HepG2 (cell line): Measurements from ENCODE around the gene ELAPOR1. TPM values are rescaled to one million over a fixed set of nuclear protein-coding genes. Genes with fewer than 3 reads are reported as not detected.

Experiments used
- ARNT2 ChIP-seq: sonication (generic); formaldehyde crosslinking; IDR thresholded peaks from 2 replicates; pipeline ENCODE4 v1.8.0; 2022; ENCODE audit warnings: mild to moderate bottlenecking, low read depth, missing genetic modification reagents, moderate library complexity
- BRD4 ChIP-seq: sonication (generic); formaldehyde crosslinking; IDR thresholded peaks from 2 replicates; pipeline ENCODE4 v1.4.0; 2020; ENCODE audit warnings: missing genetic modification reagents
- ELF3 ChIP-seq: IDR thresholded peaks from 2 replicates; pipeline ENCODE4 v1.6.1; 2016; ENCODE audit warnings: missing genetic modification reagents, missing compliant biosample characterization
- GATAD1 ChIP-seq: IDR thresholded peaks from 2 replicates; pipeline ENCODE4 v1.6.1; 2016; ENCODE audit warnings: missing genetic modification reagents, missing compliant biosample characterization
- GLI4 ChIP-seq: sonication (generic); formaldehyde crosslinking; IDR thresholded peaks from 2 replicates; pipeline ENCODE4 v1.5.1; 2020; ENCODE audit warnings: missing genetic modification reagents, mild to moderate bottlenecking, moderate library complexity, borderline replicate concordance
- GTF3A ChIP-seq: sonication (generic); formaldehyde crosslinking; conservative IDR thresholded peaks from 2 replicates; pipeline ENCODE4 v1.4.0; 2020; ENCODE audit warnings: mild to moderate bottlenecking, missing genetic modification reagents
- HNF4A ChIP-seq: sonication (generic); formaldehyde crosslinking; IDR thresholded peaks from 2 replicates; pipeline ENCODE4 v1.4.0; 2020; ENCODE audit warnings: missing genetic modification reagents
- PHF5A ChIP-seq: IDR thresholded peaks from one replicate; pipeline ENCODE4 v1.6.1; 2018; ENCODE audit warnings: low read depth, missing genetic modification reagents; ENCODE audit not compliant: unreplicated experiment
- REXO4 ChIP-seq: sonication (generic); formaldehyde crosslinking; IDR thresholded peaks from 2 replicates; pipeline ENCODE4 v1.8.0; 2022; ENCODE audit warnings: missing genetic modification reagents, mild to moderate bottlenecking, borderline replicate concordance
- SMAD3 ChIP-seq: sonication (generic); formaldehyde crosslinking; IDR thresholded peaks from 2 replicates; pipeline ENCODE4 v1.4.0; 2020; ENCODE audit warnings: missing genetic modification reagents
- SMC3 ChIP-seq: IDR thresholded peaks from 2 replicates; pipeline ENCODE4 v1.6.1; 2011; ENCODE audit warnings: low read length, improper control_type of control experiment
- XBP1 ChIP-seq: sonication (generic); formaldehyde crosslinking; IDR thresholded peaks from 2 replicates; pipeline ENCODE4 v1.5.0; 2020; ENCODE audit warnings: missing genetic modification reagents
- YEATS4 ChIP-seq: sonication (generic); formaldehyde crosslinking; IDR thresholded peaks from 2 replicates; pipeline ENCODE4 v1.4.0; 2020; ENCODE audit warnings: missing genetic modification reagents, borderline replicate concordance
- ZFX ChIP-seq: sonication (generic); formaldehyde crosslinking; IDR thresholded peaks from 2 replicates; pipeline ENCODE4 v1.4.0; 2020; ENCODE audit warnings: mild to moderate bottlenecking, low read depth, missing genetic modification reagents, moderate library complexity
- ZMAT3 ChIP-seq: sonication (generic); formaldehyde crosslinking; conservative IDR thresholded peaks from 2 replicates; pipeline ENCODE4 v1.7.0; 2021; ENCODE audit warnings: missing genetic modification reagents
- ZNF143 ChIP-seq: sonication (generic); formaldehyde crosslinking; IDR thresholded peaks from 2 replicates; pipeline ENCODE4 v1.4.0; 2020; ENCODE audit warnings: missing genetic modification reagents
- ZNF20 ChIP-seq: sonication (generic); formaldehyde crosslinking; IDR thresholded peaks from 2 replicates; pipeline ENCODE4 v1.4.0; 2020; ENCODE audit warnings: mild to moderate bottlenecking, moderate library complexity, missing genetic modification reagents
- ZNF264 ChIP-seq: sonication (generic); formaldehyde crosslinking; IDR thresholded peaks from 2 replicates; pipeline ENCODE4 v1.4.0; 2020; ENCODE audit warnings: missing genetic modification reagents
- ZNF296 ChIP-seq: sonication (generic); formaldehyde crosslinking; conservative IDR thresholded peaks from 2 replicates; pipeline ENCODE4 v1.5.0; 2020; ENCODE audit warnings: mild to moderate bottlenecking, missing genetic modification reagents
- ZNF326 ChIP-seq: sonication (generic); formaldehyde crosslinking; IDR thresholded peaks from 2 replicates; pipeline ENCODE4 v1.4.0; 2020; ENCODE audit warnings: missing genetic modification reagents, borderline replicate concordance
- ZNF430 ChIP-seq: sonication (generic); formaldehyde crosslinking; IDR thresholded peaks from 2 replicates; pipeline ENCODE4 v1.9.0; 2021; ENCODE audit warnings: mild to moderate bottlenecking, missing genetic modification reagents
- ZNF546 ChIP-seq: sonication (generic); formaldehyde crosslinking; conservative IDR thresholded peaks from 2 replicates; pipeline ENCODE4 v1.8.1; 2023; ENCODE audit warnings: mild to moderate bottlenecking, missing genetic modification reagents
- ZNF556 ChIP-seq: sonication (generic); formaldehyde crosslinking; IDR thresholded peaks from 2 replicates; pipeline ENCODE4 v1.4.0; 2020; ENCODE audit warnings: mild to moderate bottlenecking, missing genetic modification reagents, borderline replicate concordance
- ZNF839 ChIP-seq: sonication (generic); formaldehyde crosslinking; IDR thresholded peaks from 2 replicates; pipeline ENCODE4 v1.4.0; 2020; ENCODE audit warnings: missing genetic modification reagents, mild to moderate bottlenecking, borderline replicate concordance
- ZSCAN31 ChIP-seq: sonication (generic); formaldehyde crosslinking; IDR thresholded peaks from 2 replicates; pipeline ENCODE4 v1.5.0; 2020; ENCODE audit warnings: low read depth, mild to moderate bottlenecking, missing genetic modification reagents
- polyA plus RNA-seq, 8 experiments: library from polyadenylated mRNA; depleted of rRNA in 3 of 8; stranded (reverse) in 7 of 8; unstranded in 1 of 8; fragments of >200 nt; fragmentation: Illumina TruSeq in 4 of 8; extraction: Trizol in 4 of 8; gene quantifications; 2 replicates each; pipeline versions ENCODE4 v1.2.1 to v1.2.3, GENCODE V29; 2011 to 2016; ENCODE audit warnings: low read depth in 4 of 8, missing spikeins in 1 of 8, mixed read lengths in 1 of 8; ENCODE audit not compliant: insufficient read depth in 1 of 8
- total RNA-seq, 5 experiments: library from RNA; depleted of rRNA; stranded (reverse); fragments of >200 nt; fragmentation: Illumina TruSeq; extraction: Trizol; gene quantifications; 2 replicates each; pipeline ENCODE4 v1.2.3, GENCODE V29; 2016; ENCODE audit warnings: low read depth in 1 of 5
- TF ChIP-seq, protein P1 (sequence below): IDR thresholded peaks from 2 replicates; pipeline ENCODE4 v1.6.1; 2016; ENCODE audit warnings: low read depth, borderline replicate concordance
- TF ChIP-seq, protein P2 (sequence below): IDR thresholded peaks from 2 replicates; pipeline ENCODE4 v1.6.1; 2016
- TF ChIP-seq, protein P3 (sequence below): sonication (generic); formaldehyde crosslinking; IDR thresholded peaks from 2 replicates; pipeline ENCODE4 v1.8.0; 2023; ENCODE audit warnings: mild to moderate bottlenecking, missing genetic modification reagents

Gene ELAPOR1
- total and polyA plus RNA-seq, 2 of the 13 experiments (the other 11 are each of a cell fraction or from before 2014, with no cell fraction given): 0.13 to 0.20 TPM

DNA sequence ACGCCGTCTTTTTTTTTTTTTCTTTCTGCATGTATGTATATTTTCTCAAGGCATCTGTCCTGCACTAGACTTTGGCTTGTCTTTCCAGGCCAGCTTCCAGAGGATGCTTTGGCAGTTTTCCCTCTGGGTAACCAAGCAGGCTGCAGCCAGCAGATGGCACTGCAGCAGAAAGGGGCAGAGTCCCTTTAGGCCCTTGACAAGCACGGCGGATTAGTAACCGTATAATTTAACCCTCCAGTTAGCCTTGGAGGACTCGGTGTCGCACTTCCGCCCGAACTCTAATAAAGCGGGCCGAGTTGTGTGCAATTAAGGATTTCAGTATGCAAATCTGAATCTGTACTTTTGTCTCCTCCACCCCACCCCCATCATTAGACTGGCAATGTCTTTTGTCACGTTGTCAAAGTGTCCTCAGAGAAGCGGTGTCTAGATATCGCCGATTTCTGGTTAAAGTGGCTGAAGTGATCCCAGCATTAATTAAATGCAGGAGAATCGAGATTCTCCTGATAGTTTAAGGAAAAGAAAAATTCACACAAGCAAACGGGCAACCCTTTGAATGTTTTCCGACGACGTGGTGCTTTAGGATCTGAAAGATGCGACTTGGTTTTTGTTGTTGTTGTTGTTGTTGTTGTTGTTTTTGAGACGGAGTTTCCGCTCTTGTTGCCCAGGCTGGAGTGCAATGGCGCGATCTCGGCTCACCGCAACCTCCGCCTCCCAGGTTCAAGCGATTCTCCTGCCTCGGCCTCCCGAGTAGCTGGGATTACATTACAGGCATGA, 24.5 kb upstream of the ELAPOR1 start (continued):
- TF ChIP-seq, protein P1, sequence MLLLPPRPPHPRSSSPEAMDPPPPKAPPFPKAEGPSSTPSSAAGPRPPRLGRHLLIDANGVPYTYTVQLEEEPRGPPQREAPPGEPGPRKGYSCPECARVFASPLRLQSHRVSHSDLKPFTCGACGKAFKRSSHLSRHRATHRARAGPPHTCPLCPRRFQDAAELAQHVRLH (CRISPR knock-in tag): peak; percentile 47; the same call in 1 of the 2 replicates
- TF ChIP-seq ZNF430 (CRISPR knock-in tag) (peak; percentile 76), GATAD1 (peak; percentile 75), GTF3A (0 out of 2 replicates have a peak, but pooled peaks have one; percentile 14), YEATS4 (CRISPR knock-in tag) (peak; percentile 36; the same call in 1 of the 2 replicates), ZNF556 (CRISPR knock-in tag) (peak; percentile 31; the same call in 1 of the 2 replicates), XBP1 (CRISPR knock-in tag) (no peak), ZNF839 (CRISPR knock-in tag) (no peak), ZNF143 (0 out of 2 replicates have a peak, but pooled peaks have one; percentile 33), ZSCAN31 (0 out of 2 replicates have a peak, but pooled peaks have one; percentile 60), ELF3 (peak; percentile 53), GLI4 (CRISPR knock-in tag) (no peak), ZNF296 (CRISPR knock-in tag) (no peak), REXO4 (CRISPR knock-in tag) (no peak), ARNT2 (peak; percentile 48; the same call in 1 of the 2 replicates), ZFX (CRISPR knock-in tag) (peak; percentile 89), SMC3 (peak; percentile 83), ZNF546 (CRISPR knock-in tag) (0 out of 2 replicates have a peak, but pooled peaks have one; percentile 27), ZNF326 (CRISPR knock-in tag) (no peak), ZNF20 (CRISPR knock-in tag) (no peak), HNF4A (CRISPR knock-in tag) (peak; percentile 85), BRD4 (CRISPR knock-in tag) (no peak), PHF5A (peak; percentile 51), SMAD3 (peak; percentile 80), ZMAT3 (CRISPR knock-in tag) (no peak), ZNF264 (CRISPR knock-in tag) (peak; percentile 97)
- TF ChIP-seq, protein P2, sequence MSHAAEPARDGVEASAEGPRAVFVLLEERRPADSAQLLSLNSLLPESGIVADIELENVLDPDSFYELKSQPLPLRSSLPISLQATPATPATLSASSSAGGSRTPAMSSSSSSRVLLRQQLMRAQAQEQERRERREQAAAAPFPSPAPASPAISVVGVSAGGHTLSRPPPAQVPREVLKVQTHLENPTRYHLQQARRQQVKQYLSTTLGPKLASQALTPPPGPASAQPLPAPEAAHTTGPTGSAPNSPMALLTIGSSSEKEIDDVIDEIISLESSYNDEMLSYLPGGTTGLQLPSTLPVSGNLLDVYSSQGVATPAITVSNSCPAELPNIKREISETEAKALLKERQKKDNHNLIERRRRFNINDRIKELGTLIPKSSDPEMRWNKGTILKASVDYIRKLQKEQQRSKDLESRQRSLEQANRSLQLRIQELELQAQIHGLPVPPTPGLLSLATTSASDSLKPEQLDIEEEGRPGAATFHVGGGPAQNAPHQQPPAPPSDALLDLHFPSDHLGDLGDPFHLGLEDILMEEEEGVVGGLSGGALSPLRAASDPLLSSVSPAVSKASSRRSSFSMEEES (CRISPR knock-in tag): peak; percentile 56; the same call in 1 of the 2 replicates
- TF ChIP-seq, protein P3, sequence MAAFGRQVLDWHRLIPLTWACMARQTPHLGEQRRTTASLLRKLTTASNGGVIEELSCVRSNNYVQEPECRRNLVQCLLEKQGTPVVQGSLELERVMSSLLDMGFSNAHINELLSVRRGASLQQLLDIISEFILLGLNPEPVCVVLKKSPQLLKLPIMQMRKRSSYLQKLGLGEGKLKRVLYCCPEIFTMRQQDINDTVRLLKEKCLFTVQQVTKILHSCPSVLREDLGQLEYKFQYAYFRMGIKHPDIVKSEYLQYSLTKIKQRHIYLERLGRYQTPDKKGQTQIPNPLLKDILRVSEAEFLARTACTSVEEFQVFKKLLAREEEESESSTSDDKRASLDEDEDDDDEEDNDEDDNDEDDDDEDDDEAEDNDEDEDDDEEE (CRISPR knock-in tag): no peak
